ENCODE data around the gene ZNF444. TPM values are rescaled to one million over a fixed set of nuclear protein-coding genes. Genes with fewer than 3 reads are reported as not detected.

ZNF444 gene
- total and polyA plus RNA-seq, 2 donors (not counting 1 experiment from before 2014, with no cell fraction given) = 24.1 to 37.7 TPM

DNA sequence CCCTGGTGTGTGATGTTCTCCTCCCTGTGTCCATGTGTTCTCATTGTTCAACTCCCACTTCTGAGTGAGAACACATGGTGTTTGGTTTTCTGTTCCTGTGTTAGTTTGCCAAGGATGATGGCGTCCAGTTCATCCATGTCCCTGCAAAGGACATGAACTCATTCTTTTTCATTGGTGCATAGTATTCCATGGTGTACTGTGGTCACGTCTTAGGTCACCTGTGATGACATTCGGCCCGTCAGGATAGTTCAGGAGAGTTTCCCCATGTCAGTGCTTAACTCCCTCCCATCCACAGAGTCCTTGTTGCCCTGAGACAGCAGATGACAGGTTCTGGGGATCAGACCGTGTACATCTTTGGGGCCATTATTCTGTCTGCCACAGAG, 8.6 kb downstream of the ZNF444 start:
- intact Hi-C loops (cut with micrococcal nuclease) = loop anchor here (10.0 kb wide), 1 partner anchor 525 kb away; the partner anchor contains the start of gene ZNF784
- no peaks in the 10 kb centered on the region for H3K27me3 ChIP-seq (replicated peaks in 1 of 4; ENCODE audit: control extremely low read depth in 1 of 4, control insufficient read depth in 3 of 4, insufficient read depth in 4 of 4, low read length in 3 of 4)
- H3K4me3 ChIP-seq (ENCODE audit: control extremely low read depth in 1 of 5, extremely low read depth in 1 of 5, insufficient read depth in 1 of 5, low read depth in 2 of 5, low read length in 4 of 5) = no peak overlapping the region
- no peak overlapping the region for H3K27ac ChIP-seq (ENCODE audit: low read length in 2 of 2)
- H3K9me3 Mint-ChIP-seq (ENCODE audit: insufficient read depth) = no peaks in the 10 kb centered on the region
- DNase-seq (no peak), ATAC-seq (ENCODE audit: low read depth) (no peak)
- no peaks in the 10 kb centered on the region for H3K4me1 Mint-ChIP-seq
- peaks cover 23% of the 10 kb centered on the region for H4K20me1 ChIP-seq (ENCODE audit: control insufficient read depth, insufficient read depth, low read length, poor library complexity, severe bottlenecking)
- H3K79me2 ChIP-seq (ENCODE audit: control insufficient read depth, insufficient read depth, low read length) = peaks cover 36% of the 10 kb centered on the region
- H2AFZ ChIP-seq (ENCODE audit: insufficient read depth, low read depth, low read length, poor library complexity, severe bottlenecking) = no peak overlapping the region
- no peak overlapping the region for H3K9ac ChIP-seq (ENCODE audit: low read length)
- H3K27ac Mint-ChIP-seq = no peak overlapping the region
- H3K4me3 Mint-ChIP-seq = no peak overlapping the region
- no peaks in the 10 kb centered on the region for H3K9me3 ChIP-seq (ENCODE audit: control extremely low read depth in 1 of 3, control insufficient read depth in 2 of 3, insufficient read depth in 1 of 3, low read length in 2 of 3)
- POLR2A ChIA-PET = no interaction called here
- H3K36me3 ChIP-seq (replicated peaks in 1 of 2; ENCODE audit: control extremely low read depth in 1 of 2, control insufficient read depth in 1 of 2, extremely low read depth in 1 of 2, insufficient read depth in 2 of 2, low read length in 1 of 2) = peaks cover 0 to 20% of the 10 kb centered on the region in 2 experiments
- WGBS (ENCODE audit: insufficient coverage) = 100% methylated on average over 1 of the region's 5 CpGs
- TF ChIP-seq CTCF (IDR thresholded peaks at IDR 0.05) = no peak
- TF ChIP-seq EZH2 (IDR thresholded peaks at IDR 0.05; ENCODE audit: borderline replicate concordance, insufficient read depth, low read depth, low read length, poor library complexity, severe bottlenecking) = no peak
- no peak overlapping the region for H3K4me2 ChIP-seq (replicated peaks; ENCODE audit: low read depth, low read length, poor library complexity, severe bottlenecking)
- H3K4me1 ChIP-seq (ENCODE audit: control insufficient read depth in 2 of 2, insufficient read depth in 2 of 2, low read length in 2 of 2) = no peaks in the 10 kb centered on the region
- CTCF ChIA-PET = no interaction called here
- no peaks in the 10 kb centered on the region for H3K27me3 Mint-ChIP-seq

DNA sequence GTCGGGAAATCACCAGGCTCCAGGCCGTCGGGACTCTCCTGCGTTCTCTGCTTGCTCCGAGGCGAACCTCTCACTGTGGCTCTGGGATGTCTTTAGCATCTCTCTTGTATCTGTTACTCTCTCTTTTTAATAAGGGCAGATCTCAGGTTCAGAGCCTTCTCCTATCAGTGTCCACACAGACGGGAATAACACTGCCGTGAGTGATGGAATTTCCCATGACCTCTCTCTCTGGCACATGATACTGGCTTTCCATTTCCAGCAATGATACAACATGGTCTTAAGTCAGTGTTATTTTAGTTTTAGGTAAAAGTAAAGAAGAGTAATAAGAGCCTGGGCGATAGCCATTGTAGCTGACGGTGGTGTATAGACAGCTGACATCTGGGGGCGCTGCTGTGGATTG, 9.3 kb downstream of the ZNF444 start:
- H3K4me3 Mint-ChIP-seq = no peak overlapping the region
- H3K79me2 ChIP-seq (ENCODE audit: control insufficient read depth, insufficient read depth, low read length) = peaks cover 30% of the 10 kb centered on the region
- no peak overlapping the region for H2AFZ ChIP-seq (ENCODE audit: insufficient read depth, low read depth, low read length, poor library complexity, severe bottlenecking)
- intact Hi-C loops (cut with micrococcal nuclease) = no loop called here
- H3K27me3 Mint-ChIP-seq = no peaks in the 10 kb centered on the region
- TF ChIP-seq EZH2 (IDR thresholded peaks at IDR 0.05; ENCODE audit: borderline replicate concordance, insufficient read depth, low read depth, low read length, poor library complexity, severe bottlenecking) = no peak
- TF ChIP-seq CTCF (IDR thresholded peaks at IDR 0.05) = no peak
- H3K27ac Mint-ChIP-seq = no peak overlapping the region
- no peak overlapping the region for H3K9ac ChIP-seq (ENCODE audit: low read length)
- H3K9me3 Mint-ChIP-seq (ENCODE audit: insufficient read depth) = no peaks in the 10 kb centered on the region
- 97% methylated on average over 6 of the region's 11 CpGs for WGBS (ENCODE audit: insufficient coverage)
- no peak for DNase-seq
- peaks cover 0 to 25% of the 10 kb centered on the region in 2 experiments for H3K36me3 ChIP-seq (replicated peaks in 1 of 2; ENCODE audit: control extremely low read depth in 1 of 2, control insufficient read depth in 1 of 2, extremely low read depth in 1 of 2, insufficient read depth in 2 of 2, low read length in 1 of 2)
- no peak overlapping the region for H3K4me3 ChIP-seq (ENCODE audit: control extremely low read depth in 1 of 5, extremely low read depth in 1 of 5, insufficient read depth in 1 of 5, low read depth in 2 of 5, low read length in 4 of 5)
- ChIA-PET CTCF (no interaction called here), POLR2A (no interaction called here)
- no peak overlapping the region for H3K4me2 ChIP-seq (replicated peaks; ENCODE audit: low read depth, low read length, poor library complexity, severe bottlenecking)
- H3K4me1 ChIP-seq (ENCODE audit: control insufficient read depth in 2 of 2, insufficient read depth in 2 of 2, low read length in 2 of 2) = no peaks in the 10 kb centered on the region
- no peaks in the 10 kb centered on the region for H3K9me3 ChIP-seq (ENCODE audit: control extremely low read depth in 1 of 3, control insufficient read depth in 2 of 3, insufficient read depth in 1 of 3, low read length in 2 of 3)
- H3K27ac ChIP-seq (ENCODE audit: low read length in 2 of 2) = no peak overlapping the region
- ATAC-seq (ENCODE audit: low read depth) = no peak
- H3K4me1 Mint-ChIP-seq = no peaks in the 10 kb centered on the region
- H4K20me1 ChIP-seq (ENCODE audit: control insufficient read depth, insufficient read depth, low read length, poor library complexity, severe bottlenecking) = peaks cover 23% of the 10 kb centered on the region
- no peaks in the 10 kb centered on the region for H3K27me3 ChIP-seq (replicated peaks in 1 of 4; ENCODE audit: control extremely low read depth in 1 of 4, control insufficient read depth in 3 of 4, insufficient read depth in 4 of 4, low read length in 3 of 4)
